RKO (cell line): ENCODE measurements around the gene SOAT2.

Experiments used
- DNase-seq: peaks from one replicate; pipeline ENCODE4 v3.0.0-alpha.2; 2016; ENCODE audit warnings: low spot score

Gene SOAT2, protein sequence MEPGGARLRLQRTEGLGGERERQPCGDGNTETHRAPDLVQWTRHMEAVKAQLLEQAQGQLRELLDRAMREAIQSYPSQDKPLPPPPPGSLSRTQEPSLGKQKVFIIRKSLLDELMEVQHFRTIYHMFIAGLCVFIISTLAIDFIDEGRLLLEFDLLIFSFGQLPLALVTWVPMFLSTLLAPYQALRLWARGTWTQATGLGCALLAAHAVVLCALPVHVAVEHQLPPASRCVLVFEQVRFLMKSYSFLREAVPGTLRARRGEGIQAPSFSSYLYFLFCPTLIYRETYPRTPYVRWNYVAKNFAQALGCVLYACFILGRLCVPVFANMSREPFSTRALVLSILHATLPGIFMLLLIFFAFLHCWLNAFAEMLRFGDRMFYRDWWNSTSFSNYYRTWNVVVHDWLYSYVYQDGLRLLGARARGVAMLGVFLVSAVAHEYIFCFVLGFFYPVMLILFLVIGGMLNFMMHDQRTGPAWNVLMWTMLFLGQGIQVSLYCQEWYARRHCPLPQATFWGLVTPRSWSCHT

DNA sequence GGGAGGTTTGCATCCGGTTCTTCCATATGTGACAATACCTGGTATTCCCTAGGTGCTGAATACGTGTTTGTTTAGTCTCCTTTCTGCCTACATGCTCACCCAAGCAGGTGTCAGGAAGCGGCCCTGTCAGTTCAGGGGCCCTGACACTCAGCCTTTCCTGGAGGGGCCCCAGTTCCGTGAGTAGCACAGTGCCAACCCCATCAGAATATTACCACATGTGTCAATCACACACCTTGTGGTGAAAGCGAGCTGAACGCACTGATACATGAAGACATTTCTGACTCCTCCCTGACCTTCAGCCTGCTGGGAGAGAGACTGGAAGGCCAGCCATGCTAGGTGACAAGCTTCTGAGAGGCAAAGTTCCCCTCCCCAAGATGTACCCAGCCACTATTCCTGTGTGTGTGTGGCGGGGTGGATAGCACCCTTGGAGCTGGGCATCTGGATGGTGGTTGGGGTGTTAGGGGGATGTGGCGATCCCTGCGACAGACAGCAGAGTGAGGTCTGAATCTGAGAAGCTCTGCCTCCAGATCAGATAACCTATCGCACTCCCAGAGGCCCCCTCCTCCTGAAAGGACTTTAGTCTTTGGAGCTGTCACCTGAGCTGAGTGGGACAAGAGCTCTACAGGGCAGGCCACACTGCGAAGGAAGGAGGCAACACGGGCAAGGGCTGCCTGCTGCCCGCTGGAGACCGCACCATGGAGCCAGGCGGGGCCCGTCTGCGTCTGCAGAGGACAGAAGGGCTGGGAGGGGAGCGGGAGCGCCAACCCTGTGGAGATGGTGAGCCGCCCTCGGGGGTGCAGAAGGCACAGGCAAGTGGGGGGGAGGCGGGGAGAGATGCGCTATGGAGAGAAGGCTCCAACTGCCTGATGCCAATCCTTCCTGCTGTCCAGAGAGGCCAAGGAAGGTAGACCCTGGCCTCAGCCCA, at the start of gene SOAT2:
TSS of gene SOAT2 (plus strand) at position 604 of the 925 bp plus-strand sequence. CDS start at position 696, 92 bp downstream.
- no peak for DNase-seq

DNA sequence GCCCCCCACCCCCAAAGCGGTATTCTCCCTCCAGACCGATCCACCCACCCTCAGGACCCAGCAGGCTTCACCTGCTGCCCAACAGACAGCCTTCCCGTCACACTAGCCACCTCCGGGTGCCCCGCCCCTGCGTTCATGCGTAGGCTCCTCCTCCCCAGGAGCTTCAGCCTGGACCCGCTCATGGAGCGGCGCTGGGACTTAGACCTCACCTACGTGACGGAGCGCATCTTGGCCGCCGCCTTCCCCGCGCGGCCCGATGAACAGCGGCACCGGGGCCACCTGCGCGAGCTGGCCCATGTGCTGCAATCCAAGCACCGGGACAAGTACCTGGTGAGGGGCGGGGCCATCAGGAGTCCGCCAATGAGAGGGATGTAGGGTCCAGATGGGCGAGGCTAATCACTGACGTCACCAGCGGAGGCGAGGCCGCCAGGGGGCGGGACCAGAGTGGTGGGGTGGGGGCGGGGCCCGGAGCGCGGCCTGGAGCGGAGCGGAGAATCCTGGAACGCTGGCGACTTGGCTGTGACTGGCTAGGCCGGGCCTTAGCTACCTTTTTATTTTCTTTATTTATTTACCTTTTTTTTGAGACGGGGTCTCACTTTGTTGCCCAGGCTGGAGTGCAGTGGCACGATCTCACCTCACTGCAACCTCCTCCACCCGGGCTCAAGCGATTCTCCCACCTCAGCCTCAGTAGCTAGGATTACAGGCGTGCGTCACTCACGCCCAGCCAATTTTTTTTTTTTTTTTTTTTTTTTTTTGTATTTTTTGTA, 49.0 kb upstream of the SOAT2 start:
- peak; percentile 80 for DNase-seq

DNA sequence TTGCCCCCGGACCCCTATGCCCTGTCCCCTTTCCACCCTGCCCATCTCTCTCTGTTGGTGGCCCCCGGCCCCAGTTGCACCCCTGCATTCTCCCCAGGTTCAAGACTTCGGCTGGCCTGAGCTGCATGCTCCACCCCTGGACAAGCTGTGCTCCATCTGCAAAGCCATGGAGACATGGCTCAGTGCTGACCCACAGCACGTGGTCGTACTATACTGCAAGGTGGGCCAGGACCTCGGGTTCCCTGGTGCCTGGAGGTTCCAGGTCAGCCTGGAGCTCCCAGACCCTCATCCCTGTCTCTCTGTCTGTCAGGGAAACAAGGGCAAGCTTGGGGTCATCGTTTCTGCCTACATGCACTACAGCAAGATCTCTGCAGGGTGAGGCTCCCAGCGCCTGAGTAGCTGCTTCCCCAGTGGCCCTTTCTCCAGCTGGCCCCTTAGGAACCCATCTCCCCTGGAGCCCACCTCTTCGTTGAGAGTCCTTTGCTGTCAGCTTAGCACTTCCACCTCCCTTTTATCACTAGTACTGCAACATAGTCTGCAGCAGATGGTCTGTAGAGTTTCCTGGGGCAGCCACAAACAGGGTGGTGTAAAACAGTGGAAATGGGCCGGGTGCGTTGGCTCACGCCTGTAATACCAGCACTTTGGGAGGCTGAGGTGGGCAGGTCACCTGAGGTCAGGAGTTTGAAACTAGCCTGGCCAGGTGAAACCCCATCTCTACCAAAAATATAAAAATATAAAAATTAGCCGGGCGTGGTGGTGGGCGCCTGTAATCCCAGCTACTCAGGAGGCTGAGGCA, 47.6 kb upstream of the SOAT2 start:
- no peak for DNase-seq

DNA sequence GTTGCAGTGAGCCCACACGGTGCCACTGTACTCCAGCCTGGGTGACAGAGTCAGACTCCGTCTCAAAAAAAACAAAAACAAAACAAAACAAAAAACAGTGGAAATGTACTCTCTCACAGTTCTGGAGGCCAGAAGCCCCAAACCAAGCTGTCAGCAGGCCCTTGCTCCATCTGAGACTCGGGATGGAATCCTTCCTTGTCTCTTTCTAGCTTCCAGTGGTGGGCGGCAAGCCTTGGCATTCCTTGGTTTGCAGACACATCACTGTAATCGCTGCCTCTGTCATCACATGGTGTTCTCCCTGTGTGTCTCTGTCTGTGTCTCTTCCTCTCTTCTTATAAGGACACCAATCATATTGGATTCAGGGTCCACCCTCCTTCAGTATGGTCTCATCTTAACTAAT, 47.0 kb upstream of the SOAT2 start:
- no peak for DNase-seq

DNA sequence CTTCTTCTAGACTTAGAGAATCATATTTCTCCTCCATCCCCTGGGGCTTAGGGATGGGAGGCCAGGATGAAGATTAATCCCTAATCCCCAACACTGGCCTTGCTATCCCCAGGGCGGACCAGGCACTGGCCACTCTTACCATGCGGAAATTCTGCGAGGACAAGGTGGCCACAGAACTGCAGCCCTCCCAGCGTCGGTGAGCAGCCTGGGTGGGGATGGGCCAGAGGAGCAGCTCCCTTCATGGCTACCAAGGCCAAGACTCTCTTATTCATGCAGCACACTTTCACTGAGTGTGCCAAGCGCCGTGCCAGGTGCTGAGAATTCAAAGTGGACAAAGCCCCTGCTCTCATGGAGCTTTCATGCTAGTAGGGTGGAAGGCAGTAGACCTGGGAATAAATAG, 46.4 kb upstream of the SOAT2 start:
- DNase-seq = no peak

DNA sequence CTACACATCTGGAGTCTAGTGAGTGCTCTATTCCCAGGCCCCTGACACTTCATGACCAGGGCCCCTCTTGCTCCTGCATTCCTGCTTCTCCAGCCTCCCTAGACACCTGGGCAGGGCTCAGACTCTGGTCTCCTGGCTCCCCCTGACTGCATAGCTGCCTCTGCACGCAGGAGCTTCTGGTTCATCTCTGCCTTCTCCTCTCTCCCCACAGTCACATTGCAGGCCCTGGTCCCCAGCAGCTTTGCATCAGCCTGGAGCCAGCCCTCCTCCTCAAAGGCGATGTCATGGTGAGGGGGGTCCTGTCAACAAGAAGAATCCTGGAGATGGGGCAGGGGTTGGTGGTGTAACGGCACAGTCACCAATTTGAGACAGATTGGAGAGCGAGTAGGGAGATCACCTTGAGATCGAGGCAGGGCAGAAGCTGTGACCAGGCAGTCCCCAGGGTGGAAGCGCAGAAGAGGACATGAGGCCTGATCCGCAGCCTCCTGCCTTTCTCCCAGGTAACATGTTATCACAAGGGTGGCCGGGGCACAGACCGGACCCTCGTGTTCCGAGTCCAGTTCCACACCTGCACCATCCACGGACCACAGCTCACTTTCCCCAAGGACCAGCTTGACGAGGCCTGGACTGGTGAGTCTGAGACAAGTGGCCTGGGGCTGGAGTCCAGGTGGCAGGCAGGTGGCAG, 45.3 kb upstream of the SOAT2 start:
- no peak for DNase-seq

DNA sequence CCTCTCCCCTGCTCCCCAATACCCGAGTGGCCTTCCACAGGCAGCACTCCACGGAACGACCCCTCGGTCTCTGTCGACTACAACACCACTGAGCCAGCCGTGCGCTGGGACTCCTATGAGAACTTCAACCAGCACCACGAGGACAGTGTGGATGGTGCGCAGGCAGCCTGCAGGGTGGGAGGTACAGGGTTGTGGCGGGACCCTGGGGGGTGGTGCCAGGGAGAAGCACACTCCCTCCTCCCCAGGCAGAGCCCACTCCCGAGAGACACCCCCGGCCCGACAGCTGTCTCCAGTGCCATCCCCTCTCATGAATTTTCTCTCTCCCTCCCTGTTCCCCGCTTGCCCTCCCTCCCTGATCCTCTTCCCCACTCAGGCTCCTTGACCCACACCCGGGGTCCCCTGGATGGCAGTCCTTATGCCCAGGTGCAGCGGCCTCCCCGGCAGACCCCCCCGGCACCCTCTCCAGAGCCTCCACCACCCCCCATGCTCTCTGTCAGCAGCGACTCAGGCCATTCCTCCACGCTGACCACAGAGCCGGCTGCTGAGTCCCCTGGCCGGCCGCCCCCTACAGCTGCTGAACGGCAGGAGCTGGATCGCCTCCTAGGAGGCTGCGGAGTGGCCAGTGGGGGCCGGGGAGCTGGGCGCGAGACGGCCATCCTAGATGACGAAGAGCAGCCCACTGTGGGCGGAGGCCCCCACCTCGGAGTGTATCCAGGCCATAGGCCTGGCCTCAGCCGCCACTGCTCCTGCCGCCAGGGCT, 44.4 kb upstream of the SOAT2 start:
- DNase-seq = no peak

DNA sequence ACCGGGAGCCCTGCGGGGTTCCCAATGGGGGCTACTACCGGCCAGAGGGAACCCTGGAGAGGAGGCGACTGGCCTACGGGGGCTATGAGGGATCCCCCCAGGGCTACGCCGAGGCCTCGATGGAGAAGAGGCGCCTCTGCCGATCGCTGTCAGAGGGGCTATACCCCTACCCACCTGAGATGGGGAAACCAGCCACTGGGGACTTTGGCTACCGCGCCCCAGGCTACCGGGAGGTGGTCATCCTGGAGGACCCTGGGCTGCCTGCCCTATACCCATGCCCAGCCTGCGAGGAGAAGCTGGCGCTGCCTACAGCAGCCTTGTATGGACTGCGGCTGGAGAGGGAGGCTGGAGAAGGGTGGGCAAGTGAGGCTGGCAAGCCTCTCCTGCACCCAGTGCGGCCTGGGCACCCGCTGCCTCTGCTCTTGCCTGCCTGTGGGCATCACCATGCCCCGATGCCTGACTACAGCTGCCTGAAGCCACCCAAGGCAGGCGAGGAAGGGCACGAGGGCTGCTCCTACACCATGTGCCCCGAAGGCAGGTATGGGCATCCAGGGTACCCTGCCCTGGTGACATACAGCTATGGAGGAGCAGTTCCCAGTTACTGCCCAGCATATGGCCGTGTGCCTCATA, 43.7 kb upstream of the SOAT2 start:
- DNase-seq = no peak

DNA sequence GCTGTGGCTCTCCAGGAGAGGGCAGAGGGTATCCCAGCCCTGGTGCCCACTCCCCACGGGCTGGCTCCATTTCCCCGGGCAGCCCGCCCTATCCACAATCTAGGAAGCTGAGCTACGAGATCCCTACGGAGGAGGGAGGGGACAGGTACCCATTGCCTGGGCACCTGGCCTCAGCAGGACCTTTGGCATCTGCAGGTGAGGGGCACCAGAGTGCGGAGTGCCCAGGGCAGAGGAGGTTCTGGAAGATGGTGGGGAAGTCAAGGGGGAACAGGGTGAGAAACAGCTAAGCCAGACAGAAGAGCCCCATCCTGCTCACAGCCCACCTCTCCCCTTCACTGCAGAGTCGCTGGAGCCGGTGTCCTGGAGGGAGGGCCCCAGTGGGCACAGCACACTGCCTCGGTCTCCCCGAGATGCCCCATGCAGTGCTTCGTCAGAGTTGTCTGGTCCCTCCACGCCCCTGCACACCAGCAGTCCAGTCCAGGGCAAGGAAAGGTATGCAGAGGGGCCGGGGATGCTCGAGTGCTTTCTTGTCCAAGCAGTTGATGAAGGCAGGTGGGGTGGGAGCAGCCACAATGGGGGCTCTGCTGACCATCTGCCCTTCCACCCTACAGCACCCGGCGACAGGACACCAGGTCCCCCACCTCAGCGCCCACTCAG, 43.1 kb upstream of the SOAT2 start:
- no peak for DNase-seq

DNA sequence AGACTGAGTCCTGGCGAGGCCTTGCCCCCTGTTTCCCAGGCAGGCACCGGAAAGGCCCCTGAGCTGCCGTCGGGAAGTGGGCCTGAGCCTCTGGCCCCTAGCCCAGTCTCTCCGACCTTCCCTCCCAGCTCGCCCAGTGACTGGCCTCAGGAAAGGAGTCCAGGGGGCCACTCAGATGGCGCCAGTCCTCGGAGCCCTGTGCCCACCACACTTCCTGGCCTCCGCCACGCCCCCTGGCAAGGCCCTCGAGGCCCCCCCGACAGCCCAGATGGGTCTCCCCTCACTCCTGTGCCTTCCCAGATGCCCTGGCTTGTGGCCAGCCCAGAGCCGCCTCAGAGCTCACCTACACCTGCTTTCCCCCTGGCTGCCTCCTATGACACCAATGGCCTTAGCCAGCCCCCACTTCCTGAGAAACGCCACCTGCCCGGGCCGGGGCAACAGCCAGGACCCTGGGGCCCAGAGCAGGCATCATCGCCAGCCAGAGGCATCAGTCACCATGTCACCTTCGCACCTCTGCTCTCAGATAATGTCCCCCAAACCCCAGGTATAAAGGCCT, 42.5 kb upstream of the SOAT2 start:
- DNase-seq = no peak

DNA sequence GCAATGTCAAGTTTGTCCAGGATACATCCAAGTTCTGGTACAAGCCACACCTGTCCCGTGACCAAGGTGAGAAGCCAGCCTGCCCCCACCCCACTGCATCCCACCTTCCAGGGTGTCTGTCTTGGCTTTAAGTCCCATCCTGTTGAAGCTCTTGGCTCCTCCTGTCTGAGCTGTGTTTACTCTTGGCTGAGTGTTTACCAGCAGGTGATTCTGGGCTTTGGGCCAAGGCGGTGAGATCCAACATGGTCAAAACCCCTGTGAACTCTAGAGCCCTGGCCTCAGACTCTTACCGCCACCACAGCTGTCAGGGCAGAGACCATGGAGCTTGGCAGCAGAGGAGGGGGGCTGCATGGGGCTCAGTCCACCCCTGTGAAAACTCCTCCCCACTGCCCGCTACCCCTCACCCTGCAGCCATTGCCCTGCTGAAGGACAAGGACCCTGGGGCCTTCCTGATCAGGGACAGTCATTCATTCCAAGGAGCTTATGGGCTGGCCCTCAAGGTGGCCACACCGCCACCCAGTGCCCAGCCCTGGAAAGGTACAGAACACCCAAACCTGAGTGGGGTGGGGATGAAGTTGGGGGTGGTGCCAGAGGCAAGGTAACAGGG, 41.8 kb upstream of the SOAT2 start:
- no peak for DNase-seq

DNA sequence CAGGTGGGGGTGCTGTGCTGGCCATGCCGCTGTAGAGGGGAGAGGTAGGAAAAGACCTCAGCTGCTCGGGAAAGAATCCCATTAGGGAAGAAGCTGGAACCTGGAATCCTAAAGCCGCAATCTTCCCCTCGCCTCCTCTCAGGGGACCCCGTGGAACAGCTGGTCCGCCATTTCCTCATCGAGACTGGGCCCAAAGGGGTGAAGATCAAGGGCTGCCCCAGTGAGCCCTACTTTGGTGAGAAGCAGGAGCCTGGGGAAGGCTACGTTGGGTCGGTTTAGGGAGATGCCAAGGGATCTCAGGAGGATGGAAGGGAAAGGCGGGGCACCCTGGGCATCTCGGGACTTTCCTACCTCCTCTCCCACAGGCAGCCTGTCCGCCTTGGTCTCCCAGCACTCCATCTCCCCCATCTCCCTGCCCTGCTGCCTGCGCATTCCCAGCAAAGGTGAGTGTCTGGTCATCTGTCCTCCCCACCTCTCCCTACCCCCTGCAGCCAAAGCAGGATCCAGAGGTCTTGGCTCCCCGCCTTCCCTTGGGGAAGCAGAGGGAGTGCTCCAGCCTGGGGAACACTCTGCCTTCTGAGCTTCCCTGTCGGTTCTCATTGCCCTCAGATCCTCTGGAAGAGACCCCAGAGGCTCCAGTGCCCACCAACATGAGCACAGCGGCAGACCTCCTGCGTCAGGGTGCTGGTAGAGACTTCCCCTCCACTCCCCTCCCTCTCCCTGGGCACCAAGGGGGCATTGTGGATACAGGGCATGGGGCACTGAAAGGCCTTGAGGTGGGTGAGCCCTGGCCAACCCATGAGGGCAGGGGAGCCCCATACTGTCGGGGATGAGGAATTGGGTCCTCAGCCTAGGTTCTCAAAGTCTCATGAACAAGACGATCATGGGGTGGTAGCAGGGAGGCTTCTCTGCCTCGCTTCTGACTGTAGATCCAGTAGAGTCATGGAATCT, 41.0 kb upstream of the SOAT2 start:
- DNase-seq = no peak

DNA sequence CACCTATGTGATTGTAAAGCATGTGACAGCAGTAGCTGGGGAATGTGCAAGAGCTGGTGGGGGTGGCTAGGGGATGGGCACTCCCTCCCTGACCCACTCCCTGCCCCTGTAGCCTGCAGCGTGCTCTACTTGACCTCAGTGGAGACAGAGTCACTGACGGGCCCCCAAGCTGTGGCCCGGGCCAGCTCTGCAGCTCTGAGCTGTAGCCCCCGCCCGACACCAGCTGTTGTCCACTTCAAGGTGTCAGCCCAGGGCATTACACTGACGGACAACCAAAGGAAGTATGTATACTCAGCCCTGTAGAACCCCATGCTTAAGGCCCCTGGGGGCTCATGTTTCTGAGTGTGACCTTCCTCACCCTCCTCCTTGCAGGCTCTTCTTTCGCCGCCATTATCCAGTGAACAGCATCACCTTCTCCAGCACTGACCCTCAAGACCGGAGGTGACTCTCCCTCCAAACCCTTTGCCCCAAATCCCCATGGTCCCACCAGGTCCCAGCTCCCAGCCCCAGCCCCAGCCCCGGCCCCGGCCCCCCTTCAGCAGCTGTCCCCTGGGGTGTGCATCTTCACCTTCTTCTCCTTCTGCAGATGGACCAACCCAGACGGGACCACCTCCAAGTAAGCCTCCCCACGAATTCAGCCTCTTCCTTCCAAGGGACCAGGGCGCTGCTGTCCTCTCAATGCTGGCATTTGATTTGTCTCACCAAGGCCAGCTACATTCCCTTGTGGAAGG, 40.1 kb upstream of the SOAT2 start:
- no peak for DNase-seq

DNA sequence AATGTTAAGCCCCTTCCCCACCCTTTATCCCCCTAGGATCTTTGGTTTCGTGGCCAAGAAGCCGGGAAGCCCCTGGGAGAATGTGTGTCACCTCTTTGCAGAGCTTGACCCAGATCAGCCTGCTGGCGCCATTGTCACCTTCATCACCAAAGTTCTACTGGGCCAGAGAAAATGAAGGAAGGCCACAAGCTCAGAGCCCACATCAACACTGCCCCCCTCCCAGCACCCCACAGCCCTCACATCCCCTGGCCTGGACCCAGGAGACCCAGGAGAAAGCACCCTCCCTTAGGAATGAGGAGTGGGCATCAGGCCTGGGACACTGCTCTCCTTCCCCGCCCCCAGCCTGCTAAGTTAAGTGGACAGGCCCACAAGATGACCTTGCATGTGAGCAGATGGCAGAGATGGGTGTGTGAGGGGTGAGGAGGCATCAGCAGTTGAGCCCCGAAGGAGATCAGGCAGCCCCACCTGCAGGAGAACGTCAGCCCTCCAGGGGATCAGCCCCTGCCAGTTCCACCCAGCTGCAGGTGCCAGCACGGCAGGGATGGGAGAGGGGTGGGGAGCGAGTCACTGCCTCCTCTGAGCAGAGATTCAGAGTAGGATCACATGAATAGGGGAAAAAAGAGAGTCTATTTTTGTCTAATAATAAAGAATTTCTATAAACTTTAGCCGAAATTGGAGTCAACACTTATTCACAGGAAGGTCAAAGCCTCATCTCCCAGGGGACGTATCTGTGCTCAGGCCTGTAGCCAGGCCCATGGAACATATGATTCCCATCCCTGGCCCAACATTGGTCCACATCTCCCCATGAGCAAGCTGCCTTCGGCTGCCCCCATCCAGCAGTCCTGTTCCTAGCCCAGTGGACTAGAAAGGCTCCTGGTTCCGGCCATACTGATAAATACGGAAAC, 39.3 kb upstream of the SOAT2 start:
- no peak for DNase-seq
